ENCODE results near the gene ZNF362.

The ZNF362 gene

GRCh38 chr1:33298623-33299277, 42.5 kb downstream of the ZNF362 start:
- DNase-seq (ENCODE audit: insufficient read length, low spot score) (peak; percentile 64), FAIRE-seq (no peak)
- peak; percentile 64 for TF ChIP-seq CTCF (IDR thresholded peaks at IDR 0.05; ENCODE audit: insufficient read depth, missing control alignments)

DNA sequence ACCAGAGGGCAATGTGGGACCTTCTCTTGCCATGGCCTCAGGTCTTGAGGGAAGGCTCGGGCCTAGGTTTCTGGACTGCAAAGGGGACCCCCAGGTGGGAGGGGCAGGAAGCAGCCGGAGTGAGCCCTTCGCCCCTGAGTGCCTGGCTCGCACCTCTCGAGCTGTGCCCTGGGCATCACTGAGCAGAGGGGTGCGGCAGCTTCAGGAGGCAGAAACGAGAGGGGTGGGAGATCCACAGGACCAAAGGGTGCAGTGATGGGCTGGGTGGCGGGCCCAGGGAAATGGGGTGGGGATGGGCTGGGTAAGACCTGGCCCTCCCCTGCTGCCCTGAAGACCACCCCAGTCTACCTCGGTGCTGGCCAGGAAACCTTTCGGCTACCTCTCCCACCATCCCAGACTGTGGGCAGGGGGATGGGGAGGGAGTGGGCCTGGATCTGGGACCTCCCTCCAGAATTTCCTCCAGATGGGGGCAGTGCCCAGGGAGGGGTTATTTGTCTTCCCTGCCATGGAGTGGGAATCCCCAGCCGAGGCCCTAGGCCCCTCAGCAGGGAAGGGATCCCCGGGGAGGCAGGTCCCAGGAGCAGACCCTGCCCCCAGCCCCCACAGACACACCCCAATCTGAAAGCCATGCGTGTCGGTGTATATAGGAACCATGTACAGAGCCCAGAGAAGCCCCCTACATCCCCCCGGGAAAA, 43.3 kb downstream of the ZNF362 start:
- no peak for DNase-seq (ENCODE audit: insufficient read length, low spot score)
- TF ChIP-seq CTCF (IDR thresholded peaks at IDR 0.05; ENCODE audit: insufficient read depth, missing control alignments), result no peak
- FAIRE-seq, result no peak

GRCh38 chr1:33300673-33301072, 44.4 kb downstream of the ZNF362 start:
- FAIRE-seq, result no peak
- TF ChIP-seq CTCF (IDR thresholded peaks at IDR 0.05; ENCODE audit: insufficient read depth, missing control alignments), result no peak
- DNase-seq (ENCODE audit: insufficient read length, low spot score), result no peak

DNA sequence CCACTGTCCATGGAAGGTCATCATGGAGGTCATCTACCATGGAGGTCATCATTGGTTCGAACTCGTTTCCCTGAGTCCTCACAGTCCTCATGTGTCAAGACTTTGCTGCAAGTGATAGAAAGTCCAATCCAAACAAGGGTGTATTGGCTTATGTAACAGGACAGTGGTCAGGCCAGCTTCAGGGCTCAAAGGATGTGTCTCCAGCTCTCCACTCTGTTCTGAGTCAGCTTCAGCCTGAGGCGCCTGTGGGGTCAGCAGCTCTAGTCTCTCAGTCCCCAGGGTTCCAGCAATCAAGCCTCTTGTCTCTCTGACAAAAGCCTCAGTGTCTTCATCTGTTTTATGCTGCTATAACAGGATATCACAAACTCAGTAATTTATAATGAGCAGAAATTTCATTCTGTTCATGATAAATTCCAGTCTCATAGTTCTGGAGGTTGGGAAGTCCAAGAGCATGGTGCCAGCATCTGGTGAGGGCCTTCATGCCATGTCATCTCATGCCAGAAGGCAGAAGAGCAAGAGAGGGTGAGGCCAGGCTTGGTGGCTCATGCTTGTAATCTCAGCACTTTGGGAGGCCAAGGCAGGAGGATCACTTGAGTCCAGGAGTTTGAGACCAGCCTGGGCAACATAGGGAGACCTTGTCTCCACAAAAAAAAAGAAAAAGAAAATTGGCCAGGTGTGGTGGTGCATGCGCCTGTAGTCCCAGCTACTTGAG, 45.1 kb downstream of the ZNF362 start:
- no peak for TF ChIP-seq CTCF (IDR thresholded peaks at IDR 0.05; ENCODE audit: insufficient read depth, missing control alignments)
- no peak for FAIRE-seq
- DNase-seq (ENCODE audit: insufficient read length, low spot score), result no peak

DNA sequence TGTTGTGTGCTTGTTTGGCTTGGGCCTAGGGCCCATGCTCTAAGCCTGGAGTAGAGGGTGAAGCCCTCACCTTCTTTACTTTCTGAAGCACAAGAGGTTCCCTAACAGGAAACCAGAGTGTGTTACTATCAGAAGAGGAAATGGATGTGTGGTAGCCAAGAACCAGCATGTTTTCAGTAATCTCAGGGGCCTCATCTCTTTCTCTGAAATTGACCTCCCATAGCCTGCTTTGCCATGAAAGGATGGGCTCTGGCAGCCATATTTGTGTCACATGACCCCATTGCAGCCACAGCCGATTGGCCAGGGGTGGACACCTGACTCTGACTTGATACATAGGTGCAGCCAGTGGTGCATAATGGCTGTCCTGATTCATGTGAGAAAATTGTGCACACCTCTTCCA, 46.0 kb downstream of the ZNF362 start:
- TF ChIP-seq CTCF (IDR thresholded peaks at IDR 0.05; ENCODE audit: insufficient read depth, missing control alignments), result no peak
- DNase-seq (ENCODE audit: insufficient read length, low spot score) (no peak), FAIRE-seq (no peak)

GRCh38 chr1:33305016-33305415, 48.7 kb downstream of the ZNF362 start:
- no peak for FAIRE-seq
- DNase-seq (ENCODE audit: insufficient read length, low spot score), result no peak
- no peak for TF ChIP-seq CTCF (IDR thresholded peaks at IDR 0.05; ENCODE audit: insufficient read depth, missing control alignments)
